Heart right ventricle (tissue), 16 donors: Measurements from ENCODE around the gene GLRX5. TPM values are rescaled to one million over a fixed set of nuclear protein-coding genes. Genes with fewer than 3 reads are reported as not detected.
"Not testable (repeated sequence)": the region's sequence is repeated elsewhere in the genome, so short reads cannot be mapped to it uniquely, and the experiment has no call there.

Experiments
- ATAC-seq, 8 donors: fragments of 200-7000 bp; cut with Tn5 transposase; one replicate each; pipeline ENCODE4 v1.9.1; 2020; ENCODE audit warnings: mild to moderate bottlenecking in 8 of 8, moderate library complexity in 8 of 8, moderate number of reproducible peaks in 1 of 8
- DNase-seq, 2 donors: peaks; one replicate each; pipeline ENCODE4 v3.0.0-alpha.2; 2020
- H3K27ac ChIP-seq, 10 donors: fragments of 200-600 bp; sonication (generic) in 2 of 10; one replicate each; pipeline versions ENCODE4 v1.5.0 to v1.8.0; 2020 to 2022; ENCODE audit warnings: mild to moderate bottlenecking in 3 of 10
- H3K27me3 ChIP-seq, 7 donors: fragments of 200-600 bp; one replicate each; pipeline ENCODE4 v1.8.0; 2021 to 2022; ENCODE audit warnings: mild to moderate bottlenecking in 2 of 7
- H3K36me3 ChIP-seq, 9 donors: fragments of 200-600 bp; sonication (generic) in 1 of 9; one replicate each; pipeline versions ENCODE4 v1.5.0 to v1.8.0; 2020 to 2022; ENCODE audit warnings: mild to moderate bottlenecking in 2 of 9
- H3K4me1 ChIP-seq, 9 donors: fragments of 200-600 bp; sonication (generic) in 1 of 9; one replicate each; pipeline versions ENCODE4 v1.5.0 to v1.8.0; 2020 to 2022; ENCODE audit warnings: mild to moderate bottlenecking in 4 of 9
- H3K4me3 ChIP-seq, 10 donors: fragments of 200-600 bp; sonication (generic) in 2 of 10; one replicate each; pipeline versions ENCODE4 v1.5.0 to v1.8.0; 2020 to 2022; ENCODE audit warnings: mild to moderate bottlenecking in 7 of 10, moderate library complexity in 2 of 10
- H3K9me3 ChIP-seq, 11 donors: fragments of 200-600 bp in 10 of 11; sonication (generic) in 2 of 11; one replicate each; pipeline versions ENCODE4 v1.5.0 to v1.8.0; 2013 to 2022; ENCODE audit warnings: mild to moderate bottlenecking in 2 of 11, control low read depth in 1 of 11, moderate library complexity in 1 of 11
- CTCF ChIP-seq, 9 donors: fragments of 200-600 bp; sonication (generic) in 2 of 9; IDR thresholded peaks; one replicate each; pipeline versions ENCODE4 v1.5.0 to v1.8.0; 2021 to 2022; ENCODE audit warnings: antibody characterized with exemption in 9 of 9, mild to moderate bottlenecking in 5 of 9, moderate library complexity in 1 of 9
- WGBS, 2 donors: extraction: QIAGEN DNeasy Blood & Tissue Kit; methylation state at CpG; one replicate each; pipeline ENCODE4 v1.1.7; 2013; ENCODE audit warnings: inconsistent platforms in 1 of 2; 5-methylcytosine and 5-hydroxymethylcytosine counted together
- intact Hi-C, 10 donors: fragments of 100-400 bp; cut with DNase I; formaldehyde crosslinking; loops; one replicate each; pipeline versions ENCODE4 v1.11.1 to v1.14.2; 2022
- polyA plus RNA-seq, 2 donors: library from polyadenylated mRNA; stranded (reverse); fragments of 200-250 nt; gene quantifications; one replicate each; pipeline ENCODE4 v1.2.3, GENCODE V29; 2013
- total RNA-seq, 10 donors: library from RNA; stranded (reverse); fragmentation: NEBNext Ultra II Directional in 3 of 10; extraction: Animal tissue kit (Norgen Biotek cat#: 25700) in 3 of 10; gene quantifications; one replicate each; pipeline versions ENCODE4 v1.2.1 to v1.2.4, GENCODE V29; 2021 to 2023
- donor health status: Arrhythmogenic right ventricular cardiomyopathy.
- donor health status: ischemic (EF 13 %, LVEDD 7.1; RV severe dilation, severe dysfunction).
- donor health status: healthy with polysubstance abuse.
- donor health status: DM: no; HTN: yes; CAD: no.
- donor health status: DM: no; HTN: no; CAD: no.
- donor health status: ischemic (EF 25% LVEDD 6.9; RV normal size, moderate dysfunction).
- donor health status: ischemic (EF 25% LVEDD 5.7; RV mildly dilated, moderate dysfunction).
- donor health status: healthy.
- donor health status: DM: yes; HTN: yes; CAD: no.
- donor health status: Ischemic cardiomyopathy.
- donor health status: ischemic (EF 35%, LVEDD 5.7; RV mildly dilated, moderate dysfunction).
- donor health status: nonischemic (EF 11% LVEDD 7.7; RV severe dilation, severe dysfunction).
- donor health status: DM: yes; HTN: yes; CAD: no.
- donor health status: PGD.
- donor health status: ischemic (EF 29% LVEDD 5.4; RV normal size, mild dysfunction).
- donor health status: nonischemic (EF 23%, LVEDD 6.1; RV moderate dilation, normal function).

Gene GLRX5
- total and polyA plus RNA-seq, 12 donors, result 49.8 to 121 (median 86.8) TPM

- TF ChIP-seq CTCF (IDR thresholded peaks at IDR 0.05), result no peak
- peak overlapping the region in 7 of 10 donors; percentile 63 to 77 (median 69) for H3K27ac ChIP-seq
- no peaks in the 10 kb centered on the region for H3K9me3 ChIP-seq
- peaks cover 0 to 15% (median 0%) of the 10 kb centered on the region in 9 donors for H3K36me3 ChIP-seq
- H3K27me3 ChIP-seq, result no peaks in the 10 kb centered on the region
- ATAC-seq (no peak), DNase-seq (no peak)
- intact Hi-C loops, result no loop called here
- H3K4me3 ChIP-seq, result no peak overlapping the region
- WGBS, 2 donors, result 82 to 84% methylated on average over 6 of the region's 6 CpGs
- peaks cover 20 to 82% (median 49%) of the 10 kb centered on the region in 9 donors for H3K4me1 ChIP-seq
Observed at GRCh38 chr14:95508377-95508776, 26.5 kb upstream of the GLRX5 start.

GRCh38 chr14:95509495-95509894 lies 25.4 kb upstream of the GLRX5 start:
- intact Hi-C loops, result no loop called here
- TF ChIP-seq CTCF (IDR thresholded peaks at IDR 0.05), result no peak
- ATAC-seq (no peak), DNase-seq (no peak)
- Histone ChIP-seq H3K27me3 (no peaks in the 10 kb centered on the region), H3K9me3 (no peaks in the 10 kb centered on the region), H3K36me3 (peaks cover 0 to 15% (median 0%) of the 10 kb centered on the region in 9 donors), H3K27ac (no peak overlapping the region), H3K4me1 (peaks cover 19 to 83% (median 46%) of the 10 kb centered on the region in 9 donors), H3K4me3 (no peak overlapping the region)
- 84 to 91% methylated on average over 6 of the region's 6 CpGs for WGBS, 2 donors

GRCh38 chr14:95510344-95510743 lies 24.5 kb upstream of the GLRX5 start:
- H3K27ac ChIP-seq, DNase-seq, H3K27me3 ChIP-seq, intact Hi-C loops, ATAC-seq, H3K9me3 ChIP-seq, H3K4me3 ChIP-seq: not testable (repeated sequence)
- peaks cover 0 to 15% (median 0%) of the 10 kb centered on the region in 9 donors for H3K36me3 ChIP-seq
- 82 to 86% methylated on average over 9 of the region's 9 CpGs for WGBS, 2 donors
- H3K4me1 ChIP-seq, result peaks cover 16 to 83% (median 47%) of the 10 kb centered on the region in 9 donors

- intact Hi-C loops, result no loop called here
- no peak for TF ChIP-seq CTCF (IDR thresholded peaks at IDR 0.05)
- DNase-seq (no peak), ATAC-seq (no peak)
- H3K4me1 ChIP-seq, result peaks cover 20 to 87% (median 51%) of the 10 kb centered on the region in 9 donors
- H3K9me3 ChIP-seq, result no peaks in the 10 kb centered on the region
- H3K36me3 ChIP-seq, result peaks cover 0 to 15% (median 0%) of the 10 kb centered on the region in 9 donors
- H3K27ac ChIP-seq, result no peak overlapping the region
- no peaks in the 10 kb centered on the region for H3K27me3 ChIP-seq
- no peak overlapping the region for H3K4me3 ChIP-seq
- 77 to 90% methylated on average over 5 of the region's 5 CpGs for WGBS, 2 donors
Observed at GRCh38 chr14:95510804-95511203, 24.0 kb upstream of the GLRX5 start.

GRCh38 chr14:95511687-95512086 lies 23.2 kb upstream of the GLRX5 start:
- DNase-seq (no peak), ATAC-seq (no peak)
- Histone ChIP-seq H3K9me3 (no peaks in the 10 kb centered on the region), H3K4me1 (peaks cover 22 to 82% (median 51%) of the 10 kb centered on the region in 9 donors), H3K4me3 (no peak overlapping the region), H3K27me3 (no peaks in the 10 kb centered on the region), H3K36me3 (peaks cover 0 to 9% (median 0%) of the 10 kb centered on the region in 9 donors), H3K27ac (no peak overlapping the region)
- TF ChIP-seq CTCF (IDR thresholded peaks at IDR 0.05), result no peak
- WGBS, 2 donors, result 76 to 83% methylated on average over 5 of the region's 5 CpGs
- intact Hi-C loops, result no loop called here
